ENCODE data around the gene UBD. TPM values are rescaled to one million over a fixed set of nuclear protein-coding genes. Genes with fewer than 3 reads are reported as not detected.

Gene UBD
- total and polyA plus RNA-seq, 2 of the 13 experiments (the other 11 are each of a cell fraction or from before 2014, with no cell fraction given): 13.9 to 172 TPM

GRCh38 chr6:29519291-29520010 is 40.1 kb downstream of the UBD start:
- in situ Hi-C loops (cut with HindIII; ENCODE audit: extremely low pct_ligation_motif_present, low pct_unique_long_range_greater_than_20kb) (no loop called here), intact Hi-C loops (cut with micrococcal nuclease; ENCODE audit: unreplicated experiment) (no loop called here)
- WGBS (ENCODE audit: low lambda C conversion rate): 3% methylated on average over 6 of the region's 6 CpGs
- no peak overlapping the region for H2AFZ ChIP-seq (ENCODE audit: low read length)
- ChIA-PET POLR2A (no interaction called here), CTCF (ENCODE audit: low intra/inter-chr PET ratio, low total read pairs) (no interaction called here)
- H3K4me1 ChIP-seq (ENCODE audit: insufficient read depth, low read length): no peaks in the 10 kb centered on the region
- no peaks in the 10 kb centered on the region for H3K9me3 ChIP-seq (ENCODE audit: low read length)
- no peak overlapping the region for H3K27ac ChIP-seq (ENCODE audit: extremely low read length, insufficient read depth, low read length)
- BruUV-seq (replicated peaks): no TSS peak
- no peak overlapping the region for H3K4me2 ChIP-seq (ENCODE audit: low read depth, low read length)
- no peaks in the 10 kb centered on the region for H3K36me3 ChIP-seq (replicated peaks in 1 of 2; ENCODE audit: control insufficient read depth in 1 of 2, insufficient read depth in 2 of 2, low read length in 2 of 2)
- no peak overlapping the region for H3K9ac ChIP-seq (ENCODE audit: insufficient read depth, low read depth, low read length)
- H3K4me3 ChIP-seq (replicated peaks in 1 of 3; ENCODE audit: insufficient read depth in 1 of 3, low read depth in 2 of 3, low read length in 3 of 3): no peak overlapping the region
- no peaks in the 10 kb centered on the region for H3K27me3 ChIP-seq (ENCODE audit: control insufficient read depth in 1 of 2, insufficient read depth in 2 of 2, low read length in 2 of 2)
- FAIRE-seq (no peak), DNase-seq (ENCODE audit: low spot score) (no peak), ATAC-seq (no peak)
- no peaks in the 10 kb centered on the region for H3K79me2 ChIP-seq (ENCODE audit: insufficient read depth, low read length)
- H4K20me1 ChIP-seq (ENCODE audit: insufficient read depth, low read length): no peaks in the 10 kb centered on the region
- no peak for TF ChIP-seq ZNF317 (CRISPR knock-in tag; IDR thresholded peaks at IDR 0.05)

- Histone ChIP-seq H3K27me3 (ENCODE audit: control insufficient read depth in 1 of 2, insufficient read depth in 2 of 2, low read length in 2 of 2) (no peaks in the 10 kb centered on the region), H3K4me1 (ENCODE audit: insufficient read depth, low read length) (no peaks in the 10 kb centered on the region), H3K9me3 (ENCODE audit: low read length) (no peaks in the 10 kb centered on the region), H3K4me2 (ENCODE audit: low read depth, low read length) (no peak overlapping the region), H3K36me3 (replicated peaks in 1 of 2; ENCODE audit: control insufficient read depth in 1 of 2, insufficient read depth in 2 of 2, low read length in 2 of 2) (no peaks in the 10 kb centered on the region), H3K4me3 (replicated peaks in 1 of 3; ENCODE audit: insufficient read depth in 1 of 3, low read depth in 2 of 3, low read length in 3 of 3) (no peak overlapping the region), H3K79me2 (ENCODE audit: insufficient read depth, low read length) (no peaks in the 10 kb centered on the region), H3K27ac (ENCODE audit: extremely low read length, insufficient read depth, low read length) (no peak overlapping the region), H2AFZ (ENCODE audit: low read length) (no peak overlapping the region), H4K20me1 (ENCODE audit: insufficient read depth, low read length) (no peaks in the 10 kb centered on the region), H3K9ac (ENCODE audit: insufficient read depth, low read depth, low read length) (no peak overlapping the region)
- no TSS peak for BruUV-seq (replicated peaks)
- intact Hi-C loops (cut with micrococcal nuclease; ENCODE audit: unreplicated experiment): no loop called here
- peak; percentile 40; the same call in 2 of the 3 replicates for ATAC-seq
- 6% methylated on average over 6 of the region's 7 CpGs for WGBS (ENCODE audit: low lambda C conversion rate)
- in situ Hi-C loops (cut with HindIII; ENCODE audit: extremely low pct_ligation_motif_present, low pct_unique_long_range_greater_than_20kb): no loop called here
- no peak for DNase-seq (ENCODE audit: low spot score)
- CTCF ChIA-PET (ENCODE audit: low intra/inter-chr PET ratio, low total read pairs): no interaction called here
- no peak for FAIRE-seq
- POLR2A ChIA-PET: no interaction called here
- TF ChIP-seq ZFAT (CRISPR knock-in tag; conservative IDR thresholded peaks at IDR 0.05) (no peak), IRX3 (CRISPR knock-in tag; IDR thresholded peaks at IDR 0.05; ENCODE audit: borderline replicate concordance, low read depth) (no peak), TFDP2 (CRISPR knock-in tag; IDR thresholded peaks at IDR 0.05) (no peak), SIN3B (IDR thresholded peaks at IDR 0.05; ENCODE audit: low read length) (no peak), MNT (IDR thresholded peaks at IDR 0.05) (peak; percentile 88), CREM (IDR thresholded peaks at IDR 0.05) (no peak), CREM (CRISPR knock-in tag; IDR thresholded peaks at IDR 0.05) (no peak), ZNF629 (CRISPR knock-in tag; conservative IDR thresholded peaks at IDR 0.05) (peak; percentile 33; the same call in 1 of the 2 replicates), LRRFIP1 (CRISPR knock-in tag; conservative IDR thresholded peaks at IDR 0.05) (no peak), ZNF674 (CRISPR knock-in tag; IDR thresholded peaks at IDR 0.05; ENCODE audit: low read depth) (no peak)
Measured at GRCh38 chr6:29517728-29518440, 41.6 kb downstream of the UBD start.

Data from HepG2 (cell line).